Transverse colon (tissue), 4 donors: ENCODE measurements around the gene TNFSF8.

Source experiments
- CTCF ChIP-seq, 5 experiments: fragments of 200-600 bp in 3 of 5; fragments of 450-650 bp in 2 of 5; sonication (generic) in 3 of 5; IDR thresholded peaks; 1 replicate in 2 of 5; 2 replicates in 3 of 5; pipeline ENCODE4 v1.5.1; 2016 to 2017; ENCODE audit warnings: antibody characterized with exemption in 5 of 5, inconsistent platforms in 3 of 5, mild to moderate bottlenecking in 2 of 5, moderate library complexity in 1 of 5
- POLR2AphosphoS5 ChIP-seq, 3 donors: sonication (generic); formaldehyde crosslinking; IDR thresholded peaks; one replicate each; pipeline ENCODE4 v1.6.1; 2016; ENCODE audit warnings: antibody characterized with exemption in 3 of 3

- TF ChIP-seq CTCF (IDR thresholded peaks at IDR 0.05) (peak; percentile 29 to 61 (median 41)), POLR2AphosphoS5 (IDR thresholded peaks at IDR 0.05) (no peak)
Measured at GRCh38 chr9:114906922-114907571, 23.3 kb downstream of the TNFSF8 start.
